ENCODE results near the gene IRF1.

Gene IRF1

GRCh38 chr5:132473668-132474067, 16.9 kb downstream of the IRF1 start:
- no peak for DNase-seq

GRCh38 chr5:132473019-132473531, 17.5 kb downstream of the IRF1 start:
- DNase-seq = no peak

GRCh38 chr5:132472431-132472830, 18.1 kb downstream of the IRF1 start:
- DNase-seq = no peak

GRCh38 chr5:132471944-132472343, 18.6 kb downstream of the IRF1 start:
- no peak for DNase-seq

- no peak for DNase-seq
Observed at GRCh38 chr5:132471151-132471907, 19.2 kb downstream of the IRF1 start.

- no peak for DNase-seq
Observed at GRCh38 chr5:132470596-132470995, 20.0 kb downstream of the IRF1 start.

- no peak for DNase-seq
Observed at GRCh38 chr5:132470010-132470392, 20.6 kb downstream of the IRF1 start.

GRCh38 chr5:132469380-132470009, 21.1 kb downstream of the IRF1 start:
- no peak for DNase-seq

GRCh38 chr5:132468656-132469379, 21.8 kb downstream of the IRF1 start:
- no peak for DNase-seq

GRCh38 chr5:132467287-132467984, 23.1 kb downstream of the IRF1 start:
- no peak for DNase-seq

- no peak for DNase-seq
Observed at GRCh38 chr5:132466433-132467286, 23.9 kb downstream of the IRF1 start.

- DNase-seq = no peak
Observed at GRCh38 chr5:132465059-132465707, 25.4 kb downstream of the IRF1 start.

GRCh38 chr5:132464156-132464939, 26.2 kb downstream of the IRF1 start:
- DNase-seq = peak; percentile 68

GRCh38 chr5:132463811-132464155, 26.8 kb downstream of the IRF1 start:
- no peak for DNase-seq

GRCh38 chr5:132462856-132463745, 27.5 kb downstream of the IRF1 start:
- no peak for DNase-seq

- no peak for DNase-seq
Observed at GRCh38 chr5:132462333-132462732, 28.2 kb downstream of the IRF1 start.

- no peak for DNase-seq
Observed at GRCh38 chr5:132461569-132462070, 29.0 kb downstream of the IRF1 start.

- no peak for DNase-seq
Observed at GRCh38 chr5:132460846-132461568, 29.6 kb downstream of the IRF1 start.

Measured in retina (tissue), 1 donor.